Fibroblast of skin of left quadriceps (primary cell): Measurements from ENCODE around the gene OCIAD2.
"Not testable (repeated sequence)": the region's sequence is repeated elsewhere in the genome, so short reads cannot be mapped to it uniquely, and the experiment has no call there.

Experiments
- DNase-seq, 2 experiments: peaks; one replicate each; pipeline ENCODE4 v3.0.0-alpha.2; 2013; ENCODE audit warnings: low read depth in 2 of 2

The OCIAD2 gene

GRCh38 chr4:48854395-48854683, 52.2 kb downstream of the OCIAD2 start:
- no peak for DNase-seq

- no peak for DNase-seq
Measured at GRCh38 chr4:48853604-48854394, 52.8 kb downstream of the OCIAD2 start.

GRCh38 chr4:48851651-48852050, 54.9 kb downstream of the OCIAD2 start:
- DNase-seq: no peak

- not testable (repeated sequence) for DNase-seq
Measured at GRCh38 chr4:48848799-48849198, 57.8 kb downstream of the OCIAD2 start.

- no peak for DNase-seq
Measured at GRCh38 chr4:48844843-48845242, 61.7 kb downstream of the OCIAD2 start.

GRCh38 chr4:48841045-48841827, 65.3 kb downstream of the OCIAD2 start:
- DNase-seq: no peak

- DNase-seq: no peak
Measured at GRCh38 chr4:48836658-48837057, 69.9 kb downstream of the OCIAD2 start.
